Measurements from ENCODE around the gene CFAP61.

- no peak for TF ChIP-seq POLR2A (IDR thresholded peaks at IDR 0.05)
- TF ChIP-seq, protein P1, sequence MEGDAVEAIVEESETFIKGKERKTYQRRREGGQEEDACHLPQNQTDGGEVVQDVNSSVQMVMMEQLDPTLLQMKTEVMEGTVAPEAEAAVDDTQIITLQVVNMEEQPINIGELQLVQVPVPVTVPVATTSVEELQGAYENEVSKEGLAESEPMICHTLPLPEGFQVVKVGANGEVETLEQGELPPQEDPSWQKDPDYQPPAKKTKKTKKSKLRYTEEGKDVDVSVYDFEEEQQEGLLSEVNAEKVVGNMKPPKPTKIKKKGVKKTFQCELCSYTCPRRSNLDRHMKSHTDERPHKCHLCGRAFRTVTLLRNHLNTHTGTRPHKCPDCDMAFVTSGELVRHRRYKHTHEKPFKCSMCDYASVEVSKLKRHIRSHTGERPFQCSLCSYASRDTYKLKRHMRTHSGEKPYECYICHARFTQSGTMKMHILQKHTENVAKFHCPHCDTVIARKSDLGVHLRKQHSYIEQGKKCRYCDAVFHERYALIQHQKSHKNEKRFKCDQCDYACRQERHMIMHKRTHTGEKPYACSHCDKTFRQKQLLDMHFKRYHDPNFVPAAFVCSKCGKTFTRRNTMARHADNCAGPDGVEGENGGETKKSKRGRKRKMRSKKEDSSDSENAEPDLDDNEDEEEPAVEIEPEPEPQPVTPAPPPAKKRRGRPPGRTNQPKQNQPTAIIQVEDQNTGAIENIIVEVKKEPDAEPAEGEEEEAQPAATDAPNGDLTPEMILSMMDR (IDR thresholded peaks at IDR 0.05), result no peak
Measured at GRCh38 chr20:20317621-20318364, 265.5 kb downstream of the CFAP61 start.
